LNCAP (cell line): ENCODE measurements around the gene DPEP1.
A peak's percentile ranks its signal among the peaks of the same experiment; 100 is the strongest.

Source experiments
- TF ChIP-seq, protein P1 (sequence below): fragments of 450-650 bp; IDR thresholded peaks from 2 replicates; pipeline ENCODE4 v1.5.1; 2017; ENCODE audit warnings: mild to moderate bottlenecking

The DPEP1 gene

DNA sequence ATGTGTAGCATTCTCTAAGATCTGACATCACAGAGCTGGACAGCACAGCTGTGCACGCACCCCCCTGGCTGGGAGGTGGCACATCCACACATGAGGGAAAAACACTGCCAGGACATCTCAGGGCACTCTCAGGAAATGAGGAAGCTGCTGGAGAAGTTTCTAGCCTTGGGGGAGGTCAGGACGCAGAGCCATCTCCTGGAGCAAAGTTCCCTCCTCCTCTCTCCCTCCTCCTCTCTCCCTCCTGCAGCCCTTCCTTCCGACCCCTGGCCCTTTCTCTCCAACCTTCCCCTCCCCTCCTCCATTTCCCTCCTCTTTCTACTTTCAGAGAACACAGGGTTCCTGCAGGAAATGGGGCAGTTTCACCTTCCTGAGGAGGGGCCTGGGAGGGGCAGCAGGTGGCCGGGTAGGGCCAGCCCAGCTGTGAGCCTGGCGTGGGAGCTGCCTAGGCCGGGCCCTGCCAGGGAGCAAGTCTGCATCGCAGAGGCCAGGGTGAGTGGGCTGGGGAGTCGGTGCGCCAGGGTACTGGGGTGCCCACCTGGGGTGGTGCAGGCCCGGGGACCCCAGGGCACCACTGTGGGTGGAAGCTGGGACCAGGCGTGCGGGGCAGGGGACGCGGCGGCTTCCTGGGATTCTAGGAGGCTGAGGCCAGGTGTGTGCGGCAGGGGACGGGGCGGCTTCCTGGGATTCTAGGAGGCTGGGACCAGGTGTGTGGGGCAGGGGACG lies at the start of gene DPEP1:
Gene DPEP1 (plus strand): TSS at position 412 of the 723 bp plus-strand sequence. CDS start 16,769 bp downstream, outside the sequence.
- TF ChIP-seq, protein P1, sequence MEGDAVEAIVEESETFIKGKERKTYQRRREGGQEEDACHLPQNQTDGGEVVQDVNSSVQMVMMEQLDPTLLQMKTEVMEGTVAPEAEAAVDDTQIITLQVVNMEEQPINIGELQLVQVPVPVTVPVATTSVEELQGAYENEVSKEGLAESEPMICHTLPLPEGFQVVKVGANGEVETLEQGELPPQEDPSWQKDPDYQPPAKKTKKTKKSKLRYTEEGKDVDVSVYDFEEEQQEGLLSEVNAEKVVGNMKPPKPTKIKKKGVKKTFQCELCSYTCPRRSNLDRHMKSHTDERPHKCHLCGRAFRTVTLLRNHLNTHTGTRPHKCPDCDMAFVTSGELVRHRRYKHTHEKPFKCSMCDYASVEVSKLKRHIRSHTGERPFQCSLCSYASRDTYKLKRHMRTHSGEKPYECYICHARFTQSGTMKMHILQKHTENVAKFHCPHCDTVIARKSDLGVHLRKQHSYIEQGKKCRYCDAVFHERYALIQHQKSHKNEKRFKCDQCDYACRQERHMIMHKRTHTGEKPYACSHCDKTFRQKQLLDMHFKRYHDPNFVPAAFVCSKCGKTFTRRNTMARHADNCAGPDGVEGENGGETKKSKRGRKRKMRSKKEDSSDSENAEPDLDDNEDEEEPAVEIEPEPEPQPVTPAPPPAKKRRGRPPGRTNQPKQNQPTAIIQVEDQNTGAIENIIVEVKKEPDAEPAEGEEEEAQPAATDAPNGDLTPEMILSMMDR = no peak

- TF ChIP-seq, protein P1 = no peak
These were observed 48.8 kb upstream of the DPEP1 start for GRCh38 chr16:89564476-89565255.

DNA sequence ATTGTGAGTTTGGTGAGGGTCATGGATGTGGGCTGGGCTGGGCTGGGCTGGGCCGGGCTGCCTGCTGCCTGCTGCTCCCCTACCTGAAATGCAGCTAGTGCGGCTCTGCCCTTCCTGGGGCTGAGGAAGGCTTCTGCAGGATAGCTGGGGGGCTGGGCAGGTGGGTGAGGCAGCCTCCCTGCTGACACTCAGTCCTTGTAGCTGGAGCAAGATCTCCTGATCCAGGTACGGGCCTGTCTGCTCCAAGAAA lies 48.3 kb upstream of the DPEP1 start:
- TF ChIP-seq, protein P1 = no peak

- TF ChIP-seq, protein P1 = peak; percentile 83
These were observed 47.7 kb upstream of the DPEP1 start for GRCh38 chr16:89565506-89566372.

DNA sequence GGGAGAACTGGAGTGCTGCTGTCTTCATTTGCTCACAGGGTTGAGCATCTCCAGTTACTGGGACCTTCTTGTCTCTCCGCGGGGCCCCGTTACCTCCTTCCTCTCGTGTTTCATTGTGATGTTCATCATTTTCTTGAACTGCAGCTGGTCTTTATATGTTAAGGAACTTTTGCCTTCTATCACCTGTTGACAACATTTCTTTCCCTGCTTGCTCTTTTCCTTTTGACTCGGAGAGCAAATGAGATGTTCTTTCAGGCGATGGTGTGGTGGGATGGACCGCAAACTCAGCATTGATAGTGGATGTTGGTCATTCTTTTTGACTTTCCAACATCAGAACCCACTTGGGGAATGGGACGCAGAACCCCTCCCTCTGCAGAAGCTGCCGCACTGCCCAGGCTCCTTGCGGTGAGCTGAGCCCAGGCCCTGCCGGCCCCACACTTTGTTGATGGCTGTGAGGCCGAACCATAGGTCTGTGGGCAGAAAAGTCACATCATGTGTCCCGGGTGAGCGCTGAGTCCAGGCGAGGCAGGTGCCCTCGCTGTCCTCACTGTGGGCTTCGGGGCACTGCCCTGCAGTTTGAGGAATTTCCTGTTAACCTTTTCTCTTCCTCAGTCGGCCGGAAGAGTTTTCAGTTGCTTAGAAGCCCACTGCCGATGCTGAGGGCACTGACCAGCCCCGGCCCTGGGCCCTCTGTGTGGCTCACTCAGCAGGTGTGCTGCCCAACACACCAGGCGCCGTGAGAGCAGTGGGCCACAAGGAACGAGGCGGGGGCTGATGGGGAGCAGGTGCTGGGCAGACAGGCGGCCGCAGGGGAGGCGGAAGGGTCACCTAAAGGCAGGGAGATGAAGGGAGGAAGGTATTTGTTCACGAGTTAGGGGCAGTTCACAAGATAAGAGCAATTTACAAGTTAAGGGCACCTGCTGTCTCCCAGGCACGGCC lies 45.5 kb upstream of the DPEP1 start:
- TF ChIP-seq, protein P1 = no peak

GRCh38 chr16:89569506-89570341 lies 43.7 kb upstream of the DPEP1 start:
- TF ChIP-seq, protein P1 = no peak
